Central memory CD8-positive, alpha-beta T cell (primary cell): ENCODE data around the gene TMEM52.
"Not testable (repeated sequence)": the region's sequence is repeated elsewhere in the genome, so short reads cannot be mapped to it uniquely, and the experiment has no call there.

Source experiments
- ATAC-seq: fragments of 150-1000 bp; cut with Tn5 transposase; replicated peaks from 2 replicates; pipeline ENCODE4 v1.10.0; 2022; ENCODE audit warnings: mild to moderate bottlenecking, moderate FRiP score, moderate number of reproducible peaks; ENCODE audit not compliant: poor library complexity, severe bottlenecking; ENCODE audit errors: extremely low read depth
- DNase-seq, 2 donors: peaks; one replicate each; pipeline ENCODE4 v3.0.0; 2021; ENCODE audit warnings: low spot score in 2 of 2
- H3K27ac Mint-ChIP-seq: one replicate; pipeline ENCODE4 v1.8.0; 2022; ENCODE audit warnings: low read depth, mild to moderate bottlenecking, moderate library complexity, mixed read lengths
- H3K27me3 Mint-ChIP-seq: one replicate; pipeline ENCODE4 v1.8.0; 2022; ENCODE audit warnings: mixed read lengths
- H3K36me3 Mint-ChIP-seq: one replicate; pipeline ENCODE4 v1.8.0; 2022; ENCODE audit warnings: mild to moderate bottlenecking, moderate library complexity, mixed read lengths; ENCODE audit not compliant: insufficient read depth
- H3K4me1 Mint-ChIP-seq: one replicate; pipeline ENCODE4 v1.8.0; 2022; ENCODE audit warnings: mixed read lengths
- H3K4me3 Mint-ChIP-seq: one replicate; pipeline ENCODE4 v1.8.0; 2022; ENCODE audit warnings: mild to moderate bottlenecking, moderate library complexity, mixed read lengths
- H3K9me3 Mint-ChIP-seq: one replicate; pipeline ENCODE4 v1.8.0; 2022; ENCODE audit warnings: mixed read lengths

TMEM52 gene

GRCh38 chr1:1889847-1890505, 29.1 kb downstream of the TMEM52 start:
- Mint-ChIP-seq H3K9me3 (no peaks in the 10 kb centered on the region), H3K27ac (peak overlapping the region; percentile 78), H3K4me1 (peaks cover 57% of the 10 kb centered on the region), H3K27me3 (peaks cover 5% of the 10 kb centered on the region), H3K4me3 (peak overlapping the region; percentile 60), H3K36me3 (peaks cover 22% of the 10 kb centered on the region)
- DNase-seq, result peak in 1 of 2 donors; percentile 30
- ATAC-seq, result peak; percentile 21

DNA sequence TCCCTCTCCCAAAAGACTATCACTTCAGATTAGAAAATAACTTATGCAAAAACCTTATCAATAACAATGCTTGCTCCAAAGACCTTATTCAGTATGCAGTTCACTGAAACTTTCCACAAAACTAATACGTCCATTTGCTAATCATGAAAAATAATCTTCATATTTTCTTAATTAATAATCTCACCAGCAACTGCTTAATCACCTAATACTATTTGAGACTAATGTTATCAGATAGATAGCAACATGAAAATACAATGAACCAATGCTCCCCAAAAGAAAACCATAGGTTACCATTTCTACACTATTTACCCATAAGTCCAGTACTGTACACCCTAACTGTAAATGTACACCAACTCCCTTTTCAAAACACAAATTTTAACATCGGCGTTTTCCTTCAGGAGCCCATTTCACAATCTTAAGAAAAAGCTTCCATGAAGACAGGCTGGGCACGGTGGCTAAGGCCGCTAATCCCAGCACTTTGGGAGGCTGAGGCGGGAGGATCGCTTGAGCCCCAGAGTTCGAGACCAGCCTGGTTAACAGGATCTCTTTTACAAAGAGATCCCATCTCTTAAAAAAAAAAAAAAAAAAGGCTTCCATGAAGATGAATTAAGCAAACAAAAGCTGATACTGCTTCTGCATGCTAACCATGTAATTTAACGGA, 29.9 kb downstream of the TMEM52 start:
- Mint-ChIP-seq H3K36me3 (peaks cover 26% of the 10 kb centered on the region), H3K4me3 (peak overlapping the region; percentile 60), H3K9me3 (no peaks in the 10 kb centered on the region), H3K27ac (peak overlapping the region; percentile 78), H3K4me1 (peaks cover 51% of the 10 kb centered on the region), H3K27me3 (no peaks in the 10 kb centered on the region)
- DNase-seq (no peak), ATAC-seq (no peak)

GRCh38 chr1:1883890-1884289, 35.2 kb downstream of the TMEM52 start:
- ATAC-seq, DNase-seq, H3K27me3 Mint-ChIP-seq, H3K27ac Mint-ChIP-seq, H3K9me3 Mint-ChIP-seq: not testable (repeated sequence)
- Mint-ChIP-seq H3K4me1 (peaks cover 64% of the 10 kb centered on the region), H3K4me3 (peak overlapping the region; percentile 43), H3K36me3 (peaks cover 34% of the 10 kb centered on the region)

DNA sequence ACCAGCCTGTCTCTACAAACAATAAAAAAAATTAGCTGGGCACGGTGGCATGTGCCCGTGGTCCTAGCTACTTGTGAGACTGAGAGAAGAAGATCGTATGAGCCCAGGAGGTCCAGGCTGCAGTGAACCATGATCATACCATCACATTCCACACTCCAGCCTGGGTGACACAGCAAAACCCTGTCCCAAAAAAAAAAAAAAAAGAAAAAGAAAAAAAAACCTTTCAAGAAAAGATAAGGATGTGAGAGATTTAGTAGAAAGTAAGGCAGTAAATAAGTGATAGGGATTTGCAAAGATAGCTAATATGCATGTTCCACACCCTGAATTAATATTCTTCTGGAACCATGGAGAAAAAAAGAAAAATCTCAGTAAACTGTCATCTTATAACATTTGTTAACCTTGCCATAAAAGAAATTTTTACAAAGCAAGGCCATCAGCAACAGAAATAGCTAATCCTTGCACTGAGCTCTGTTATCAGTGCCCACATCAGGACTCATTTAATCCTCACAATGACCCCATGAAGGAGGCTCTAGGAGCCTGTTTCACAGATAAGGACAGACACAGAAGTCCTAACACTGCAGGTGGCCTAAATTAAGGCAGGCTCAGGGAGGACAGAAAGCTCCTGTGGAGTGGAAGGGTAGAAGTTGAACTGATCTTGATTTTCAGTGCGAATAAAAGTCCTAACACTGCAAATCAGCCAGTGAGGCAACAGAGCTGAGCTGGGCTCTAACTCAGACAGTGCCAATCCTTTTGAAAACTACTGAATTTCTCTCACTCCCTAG, 35.8 kb downstream of the TMEM52 start:
- peaks cover 34% of the 10 kb centered on the region for H3K36me3 Mint-ChIP-seq
- no peaks in the 10 kb centered on the region for H3K9me3 Mint-ChIP-seq
- peak overlapping the region; percentile 43 for H3K4me3 Mint-ChIP-seq
- peak overlapping the region; percentile 68 for H3K27ac Mint-ChIP-seq
- no peaks in the 10 kb centered on the region for H3K27me3 Mint-ChIP-seq
- H3K4me1 Mint-ChIP-seq, result peaks cover 64% of the 10 kb centered on the region
- ATAC-seq, result no peak
- DNase-seq, result no peak

GRCh38 chr1:1881727-1882126, 37.4 kb downstream of the TMEM52 start:
- H3K36me3 Mint-ChIP-seq, result peaks cover 42% of the 10 kb centered on the region
- H3K27ac Mint-ChIP-seq, result peak overlapping the region; percentile 68
- peak overlapping the region; percentile 43 for H3K4me3 Mint-ChIP-seq
- H3K9me3 Mint-ChIP-seq, result no peaks in the 10 kb centered on the region
- H3K4me1 Mint-ChIP-seq, result peaks cover 61% of the 10 kb centered on the region
- DNase-seq (no peak), ATAC-seq (no peak)
- H3K27me3 Mint-ChIP-seq, result no peaks in the 10 kb centered on the region

- DNase-seq (no peak), ATAC-seq (no peak)
- H3K9me3 Mint-ChIP-seq, result no peaks in the 10 kb centered on the region
- peaks cover 50% of the 10 kb centered on the region for H3K36me3 Mint-ChIP-seq
- H3K27ac Mint-ChIP-seq, result peak overlapping the region; percentile 68
- H3K4me1 Mint-ChIP-seq, result peaks cover 63% of the 10 kb centered on the region
- no peaks in the 10 kb centered on the region for H3K27me3 Mint-ChIP-seq
- H3K4me3 Mint-ChIP-seq, result peak overlapping the region; percentile 43
These were observed 38.3 kb downstream of the TMEM52 start for GRCh38 chr1:1880617-1881312.

GRCh38 chr1:1879942-1880341, 39.1 kb downstream of the TMEM52 start:
- DNase-seq, result no peak
- Mint-ChIP-seq H3K36me3 (peaks cover 53% of the 10 kb centered on the region), H3K9me3 (no peaks in the 10 kb centered on the region), H3K27ac (peak overlapping the region; percentile 68), H3K4me3 (peak overlapping the region; percentile 16), H3K27me3 (no peaks in the 10 kb centered on the region), H3K4me1 (peaks cover 71% of the 10 kb centered on the region)
- ATAC-seq, result no peak

DNA sequence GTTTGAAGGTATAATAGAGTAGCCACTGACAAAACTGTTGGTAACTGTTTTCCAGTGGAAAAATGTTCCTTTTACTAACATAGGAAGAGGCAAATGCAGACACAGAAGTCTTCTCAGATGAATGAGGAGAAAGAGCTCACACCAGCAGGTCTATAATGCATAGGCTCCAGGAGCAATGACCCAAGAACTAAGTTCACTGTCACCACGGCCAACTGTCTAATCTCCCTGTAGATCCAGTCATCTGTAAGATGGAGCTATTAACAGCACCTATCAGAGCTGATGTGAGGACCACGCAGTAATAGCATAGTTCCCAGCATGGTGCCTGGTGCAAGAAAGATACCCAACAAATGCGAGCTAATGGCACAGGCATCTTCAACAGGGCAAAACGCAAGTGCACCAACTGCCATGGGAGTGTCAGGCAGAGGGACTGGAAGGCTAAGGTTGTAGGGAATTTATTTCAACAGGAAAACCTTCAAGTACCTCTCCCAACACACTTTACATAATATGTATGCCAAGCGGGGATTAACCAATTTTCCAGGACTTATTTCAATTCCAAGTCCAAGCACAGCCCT, 41.1 kb downstream of the TMEM52 start:
- Mint-ChIP-seq H3K9me3 (no peaks in the 10 kb centered on the region), H3K27me3 (no peaks in the 10 kb centered on the region), H3K36me3 (peaks cover 54% of the 10 kb centered on the region), H3K27ac (peak overlapping the region; percentile 45), H3K4me1 (peaks cover 79% of the 10 kb centered on the region), H3K4me3 (peak overlapping the region; percentile 34)
- ATAC-seq (no peak), DNase-seq (no peak)

DNA sequence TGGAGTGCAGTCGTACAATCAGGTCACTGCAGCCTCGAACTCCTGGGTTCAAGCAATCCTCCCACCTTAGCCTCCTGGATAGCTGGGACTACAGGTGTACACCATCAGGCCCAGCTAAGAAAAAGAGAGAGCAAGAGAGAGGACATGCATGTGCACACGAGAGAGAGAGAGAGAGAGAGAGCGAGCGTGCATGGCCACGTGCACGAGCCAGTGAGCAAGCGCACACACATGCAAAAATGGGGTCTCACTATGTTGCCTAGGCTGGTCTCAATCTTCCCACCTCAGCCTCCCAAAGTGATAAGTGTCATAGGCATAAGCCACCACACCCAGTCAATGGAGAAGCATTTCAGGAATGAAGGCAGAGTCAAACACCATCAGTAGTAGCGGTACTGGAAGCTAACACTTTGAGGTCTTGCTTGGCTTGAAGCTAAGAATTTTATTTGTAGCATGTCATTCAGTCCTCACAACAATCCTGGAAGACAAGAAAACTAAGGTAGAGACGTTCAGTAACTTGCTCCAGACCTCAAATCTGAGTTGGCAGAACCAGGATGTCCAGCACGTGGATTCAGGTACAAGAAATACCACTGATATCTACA, 42.6 kb downstream of the TMEM52 start:
- Mint-ChIP-seq H3K36me3 (peaks cover 54% of the 10 kb centered on the region), H3K27ac (peak overlapping the region; percentile 82), H3K9me3 (no peaks in the 10 kb centered on the region), H3K4me3 (peak overlapping the region; percentile 68), H3K27me3 (no peaks in the 10 kb centered on the region), H3K4me1 (peaks cover 79% of the 10 kb centered on the region)
- DNase-seq (no peak), ATAC-seq (no peak)

- no peaks in the 10 kb centered on the region for H3K27me3 Mint-ChIP-seq
- no peaks in the 10 kb centered on the region for H3K9me3 Mint-ChIP-seq
- peak overlapping the region; percentile 82 for H3K27ac Mint-ChIP-seq
- peak overlapping the region; percentile 68 for H3K4me3 Mint-ChIP-seq
- peaks cover 56% of the 10 kb centered on the region for H3K36me3 Mint-ChIP-seq
- no peak for DNase-seq
- no peak for ATAC-seq
- H3K4me1 Mint-ChIP-seq, result peaks cover 79% of the 10 kb centered on the region
These were observed 43.1 kb downstream of the TMEM52 start for GRCh38 chr1:1875932-1876331.

DNA sequence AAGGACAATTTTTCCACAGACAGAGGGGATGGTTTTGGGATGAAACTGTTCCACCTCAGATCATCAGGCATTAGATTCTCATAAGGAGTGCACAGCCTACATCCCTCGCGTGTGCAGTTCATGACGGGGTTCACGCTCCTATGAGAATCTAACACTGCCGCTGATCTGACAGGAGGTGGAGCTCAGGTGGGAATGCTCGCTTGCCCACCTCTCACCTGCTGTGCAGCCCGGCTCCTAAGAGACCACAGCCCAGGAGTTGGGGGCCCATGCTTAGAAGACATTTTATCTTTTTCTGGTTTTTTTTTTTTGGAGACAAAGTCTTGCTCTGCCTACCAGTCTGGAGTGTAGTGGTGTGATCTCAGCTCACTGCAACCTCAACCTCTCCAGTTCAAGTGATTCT, 44.2 kb downstream of the TMEM52 start:
- Mint-ChIP-seq H3K27ac (no peak overlapping the region), H3K4me3 (no peak overlapping the region), H3K9me3 (no peaks in the 10 kb centered on the region), H3K36me3 (peaks cover 56% of the 10 kb centered on the region), H3K27me3 (no peaks in the 10 kb centered on the region), H3K4me1 (peaks cover 84% of the 10 kb centered on the region)
- DNase-seq, result no peak
- ATAC-seq, result no peak

DNA sequence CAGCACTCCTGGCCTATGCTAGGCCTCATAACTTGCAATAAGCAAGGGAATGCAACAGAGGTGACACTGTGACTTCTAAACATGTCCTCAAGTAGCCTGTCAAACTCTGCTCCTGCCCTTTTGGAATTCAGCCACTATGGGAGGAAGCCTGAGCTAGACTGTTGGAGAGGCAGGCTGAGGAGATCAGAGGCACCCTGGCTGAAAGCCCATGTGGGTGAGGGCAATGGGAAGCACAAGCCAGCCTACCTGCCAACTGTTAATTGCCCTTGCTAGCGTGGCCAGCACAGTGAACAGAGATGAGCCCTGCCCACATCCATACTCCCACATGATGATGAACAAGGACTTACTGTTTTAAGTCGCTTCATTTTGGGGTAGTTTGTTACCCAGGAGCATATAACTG, 45.9 kb downstream of the TMEM52 start:
- Mint-ChIP-seq H3K27ac (peak overlapping the region; percentile 75), H3K36me3 (peaks cover 52% of the 10 kb centered on the region), H3K9me3 (no peaks in the 10 kb centered on the region), H3K27me3 (no peaks in the 10 kb centered on the region), H3K4me1 (peaks cover 81% of the 10 kb centered on the region), H3K4me3 (peak overlapping the region; percentile 37)
- DNase-seq, result no peak
- ATAC-seq, result no peak
